HFFc6 (cell line): Measurements from ENCODE around the gene ZNF750. TPM values are rescaled to one million over a fixed set of nuclear protein-coding genes. Genes with fewer than 3 reads are reported as not detected.

Experiments
- DNase-seq: peaks from one replicate; pipeline ENCODE4 v3.0.0-alpha.2; 2018
- H3K27ac Mint-ChIP-seq: 2 replicates; pipeline ENCODE4 v1.8.0; 2020; ENCODE audit warnings: mild to moderate bottlenecking, mixed read lengths
- H3K27me3 Mint-ChIP-seq: 2 replicates; pipeline ENCODE4 v1.8.0; 2021; ENCODE audit warnings: mild to moderate bottlenecking, moderate library complexity, mixed read lengths; ENCODE audit not compliant: insufficient read depth
- H3K36me3 Mint-ChIP-seq: 2 replicates; pipeline ENCODE4 v1.8.0; 2021; ENCODE audit warnings: low read depth, mixed read lengths
- H3K4me1 Mint-ChIP-seq: 2 replicates; pipeline ENCODE4 v1.8.0; 2020; ENCODE audit warnings: low read depth, mixed read lengths
- H3K4me3 Mint-ChIP-seq: 2 replicates; pipeline ENCODE4 v1.8.0; 2020; ENCODE audit warnings: mild to moderate bottlenecking, moderate library complexity, mixed read lengths
- H3K9me3 Mint-ChIP-seq: 2 replicates; pipeline ENCODE4 v1.8.0; 2020; ENCODE audit warnings: mild to moderate bottlenecking, mixed read lengths
- CTCF ChIP-seq: fragments of 200-600 bp; sonication (generic); IDR thresholded peaks from 2 replicates; pipeline ENCODE4 v1.5.0; 2021; ENCODE audit warnings: antibody characterized with exemption, mild to moderate bottlenecking
- total RNA-seq, 6 experiments: library from RNA; stranded (reverse); fragmentation: NEBNext Ultra II Directional; extraction: Animal tissue kit (Norgen Biotek cat#: 25700); gene quantifications; 2 replicates in 1 of 6; 3 replicates in 5 of 6; pipeline ENCODE4 v1.2.3, GENCODE V29; 2021

The ZNF750 gene
- total RNA-seq, 6 experiments from 2014 or later = not detected

DNA sequence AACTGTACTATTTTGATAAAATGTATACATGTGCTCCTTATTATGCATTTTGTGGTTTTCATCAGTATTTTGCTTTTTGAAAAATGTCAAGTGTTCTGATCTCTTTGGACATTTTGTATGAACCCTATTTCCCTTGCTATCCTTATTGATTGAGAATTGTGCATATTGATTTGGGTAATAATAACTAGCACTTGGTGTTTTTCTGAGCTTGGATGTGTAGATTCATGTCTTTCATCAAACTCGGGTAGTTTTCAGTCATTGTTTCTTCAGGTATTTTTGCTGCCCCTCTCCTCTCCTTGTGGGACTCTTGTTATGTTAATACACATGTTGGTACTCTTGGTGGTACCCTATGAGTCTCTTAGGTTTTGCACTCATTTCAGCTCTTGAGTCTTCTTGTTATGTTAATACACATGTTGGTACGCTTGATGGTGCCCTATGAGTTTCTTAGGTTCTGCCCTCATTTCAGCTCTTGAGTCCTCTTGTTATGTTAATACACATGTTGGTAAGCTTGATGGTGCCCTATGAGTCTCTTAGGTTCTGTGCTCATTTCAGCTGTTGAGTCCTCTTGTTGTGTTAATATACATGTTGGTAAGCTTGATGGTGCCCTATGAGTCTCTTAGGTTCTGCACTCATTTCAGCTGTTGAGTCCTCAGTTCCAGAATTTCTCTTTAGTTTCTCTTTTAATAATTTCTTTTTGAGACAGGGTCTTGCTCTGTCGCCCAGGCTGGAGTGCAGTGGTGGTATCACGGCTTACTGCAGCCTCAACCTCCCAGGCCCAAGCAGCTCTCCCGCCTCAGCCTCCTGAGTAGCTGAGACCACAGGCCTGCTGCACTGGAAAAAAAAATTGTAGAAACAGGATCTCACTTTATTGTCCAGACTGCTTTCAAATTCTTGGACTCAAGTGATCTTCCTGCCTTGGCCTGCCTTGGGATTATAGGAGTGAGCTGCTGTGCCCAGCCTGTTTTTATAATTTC, 19.3 kb downstream of the ZNF750 start:
- Mint-ChIP-seq H3K27ac (no peak overlapping the region), H3K36me3 (peaks cover 45% of the 10 kb centered on the region), H3K4me3 (no peak overlapping the region), H3K4me1 (peaks cover 6% of the 10 kb centered on the region), H3K9me3 (peaks cover 11% of the 10 kb centered on the region), H3K27me3 (peaks cover 3% of the 10 kb centered on the region; the same call in 1 of the 2 replicates)
- TF ChIP-seq CTCF = no peak
- DNase-seq = no peak

DNA sequence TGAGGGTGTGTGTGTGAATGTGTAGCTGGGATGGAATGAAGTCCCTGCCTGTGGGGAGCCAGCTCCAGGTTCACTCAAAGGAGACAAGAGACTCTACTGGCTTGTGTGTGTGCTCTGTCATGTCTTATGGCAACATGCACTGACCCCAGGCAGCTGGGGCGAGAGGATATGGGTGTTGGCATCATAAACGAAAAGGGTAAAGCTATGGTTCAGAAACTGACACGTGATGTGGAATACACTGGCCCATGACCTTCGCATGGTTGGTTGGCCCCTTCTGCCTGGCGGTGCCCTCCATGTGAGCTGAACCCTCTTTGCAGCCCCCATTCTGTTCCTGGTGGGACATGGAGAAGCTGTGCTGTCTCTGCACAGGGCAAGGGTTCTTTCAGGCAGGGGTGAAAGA, 21.9 kb downstream of the ZNF750 start:
- H3K36me3 Mint-ChIP-seq = peaks cover 54% of the 10 kb centered on the region
- TF ChIP-seq CTCF = no peak
- no peak overlapping the region for H3K4me3 Mint-ChIP-seq

DNA sequence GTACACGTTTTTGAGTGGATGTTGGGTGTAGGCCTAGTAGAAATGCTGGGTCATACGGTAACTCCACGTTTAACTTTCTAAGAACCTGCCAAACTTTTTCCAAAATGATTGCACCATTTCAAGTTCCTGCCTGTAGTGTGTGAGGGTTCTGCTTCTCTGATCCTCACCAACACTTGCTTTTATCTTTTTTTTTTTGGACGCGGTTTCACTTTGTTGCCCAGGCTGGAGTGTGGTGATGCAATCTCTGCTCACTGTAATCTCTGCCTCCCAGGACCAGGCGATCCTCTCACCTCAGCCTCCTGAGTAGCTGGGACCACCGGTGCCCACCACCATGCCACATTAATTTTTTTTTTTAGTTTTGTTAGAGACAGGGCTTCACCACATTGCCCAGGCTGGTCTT, 23.5 kb downstream of the ZNF750 start:
- peaks cover 6% of the 10 kb centered on the region for H3K4me1 Mint-ChIP-seq
- H3K36me3 Mint-ChIP-seq = peaks cover 52% of the 10 kb centered on the region
- H3K9me3 Mint-ChIP-seq = peaks cover 11% of the 10 kb centered on the region
- DNase-seq = no peak
- TF ChIP-seq CTCF = no peak
- H3K27me3 Mint-ChIP-seq = peaks cover 3% of the 10 kb centered on the region; the same call in 1 of the 2 replicates
- no peak overlapping the region for H3K4me3 Mint-ChIP-seq
- H3K27ac Mint-ChIP-seq = no peak overlapping the region

More for the DNA sequence above, 21.9 kb downstream of the ZNF750 start:
- Mint-ChIP-seq H3K27ac (no peak overlapping the region), H3K27me3 (peaks cover 3% of the 10 kb centered on the region; the same call in 1 of the 2 replicates), H3K4me1 (peaks cover 6% of the 10 kb centered on the region), H3K9me3 (peaks cover 11% of the 10 kb centered on the region)
- DNase-seq = peak; percentile 25

DNA sequence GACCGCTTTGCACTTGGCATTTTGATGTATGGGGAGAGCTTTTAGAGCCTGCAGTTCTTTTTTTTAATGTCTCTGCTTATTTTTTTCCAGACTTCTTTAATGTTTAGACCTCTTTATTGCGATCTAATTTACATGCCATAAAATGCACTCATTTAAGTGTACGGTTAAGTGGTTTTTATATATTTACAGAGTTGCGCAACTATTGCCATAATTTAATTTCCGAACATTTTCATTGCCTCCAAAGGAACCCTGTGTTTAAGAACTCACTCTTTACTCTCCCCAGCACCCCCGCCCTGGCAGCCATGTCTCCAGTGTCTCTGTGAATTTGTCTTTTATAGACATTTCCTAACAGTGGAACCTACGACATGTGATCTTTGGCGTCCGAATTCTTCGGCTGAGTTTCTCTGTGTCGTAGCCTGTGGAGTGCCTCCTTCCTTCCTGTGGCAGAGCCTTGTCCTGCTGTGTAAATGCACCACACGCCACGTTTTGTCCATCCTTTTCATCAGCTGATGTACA, 24.0 kb downstream of the ZNF750 start:
- no peak for DNase-seq
- no peak for TF ChIP-seq CTCF
- no peak overlapping the region for H3K4me3 Mint-ChIP-seq
- peaks cover 6% of the 10 kb centered on the region for H3K4me1 Mint-ChIP-seq
- H3K27me3 Mint-ChIP-seq = peaks cover 3% of the 10 kb centered on the region; the same call in 1 of the 2 replicates
- no peak overlapping the region for H3K27ac Mint-ChIP-seq
- H3K9me3 Mint-ChIP-seq = peaks cover 8% of the 10 kb centered on the region
- H3K36me3 Mint-ChIP-seq = peaks cover 46% of the 10 kb centered on the region

DNA sequence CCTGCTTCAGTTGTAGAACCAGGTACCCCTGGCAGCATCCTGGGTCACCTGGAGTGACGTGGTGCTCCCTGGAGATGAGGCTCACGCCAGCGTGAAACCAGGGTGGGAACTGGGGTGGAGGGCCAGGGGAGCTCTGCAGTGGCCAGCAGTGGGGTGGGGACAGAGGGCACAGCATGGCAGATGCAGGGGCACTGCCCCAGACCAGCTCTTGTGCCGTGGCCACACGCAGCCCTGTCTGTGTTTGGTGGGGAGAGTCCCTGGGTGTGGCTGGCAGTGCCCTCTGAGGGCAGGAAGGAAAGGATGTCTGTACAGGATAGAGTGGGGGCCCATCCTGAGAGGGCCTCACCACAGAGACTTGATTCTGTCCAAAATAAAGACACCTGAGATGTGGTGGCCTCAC, 24.5 kb downstream of the ZNF750 start:
- Mint-ChIP-seq H3K27me3 (peaks cover 3% of the 10 kb centered on the region; the same call in 1 of the 2 replicates), H3K9me3 (peaks cover 3% of the 10 kb centered on the region), H3K27ac (no peak overlapping the region), H3K4me1 (peaks cover 6% of the 10 kb centered on the region), H3K36me3 (peaks cover 42% of the 10 kb centered on the region), H3K4me3 (no peak overlapping the region)
- DNase-seq = no peak
- TF ChIP-seq CTCF = no peak
